BLaER1 treated with 17β-estradiol and CSF1 and Interleukin-3, amounts not matched to agents 10 nM and 100 nM (cell line): Measurements from ENCODE around the gene FAM204A.

ENCODE experiments used
- H3K27ac ChIP-seq, 11 experiments: shearing (Covaris generic); formaldehyde crosslinking; 2 replicates each; pipeline ENCODE4 v1.8.1; 2022
- H3K27me3 ChIP-seq, 11 experiments: shearing (Covaris generic); formaldehyde crosslinking; 2 replicates each; pipeline ENCODE4 v1.8.1; 2022
- H3K36me3 ChIP-seq, 11 experiments: shearing (Covaris generic); formaldehyde crosslinking; 2 replicates each; pipeline ENCODE4 v1.8.1; 2022
- H3K4me1 ChIP-seq, 10 experiments: shearing (Covaris generic); formaldehyde crosslinking; 2 replicates each; pipeline ENCODE4 v1.8.1; 2022
- H3K4me2 ChIP-seq, 11 experiments: shearing (Covaris generic); formaldehyde crosslinking; 2 replicates each; pipeline ENCODE4 v1.8.1; 2022
- H3K4me3 ChIP-seq, 10 experiments: shearing (Covaris generic); formaldehyde crosslinking; 2 replicates each; pipeline ENCODE4 v1.8.1; 2022
- H3K9ac ChIP-seq, 11 experiments: shearing (Covaris generic); formaldehyde crosslinking; 2 replicates each; pipeline ENCODE4 v1.8.1; 2022
- H3K9me3 ChIP-seq, 11 experiments: shearing (Covaris generic); formaldehyde crosslinking; replicated peaks in 1 of 11; 2 replicates each; pipeline ENCODE4 v1.8.1; 2022
- H4K20me1 ChIP-seq, 11 experiments: shearing (Covaris generic); formaldehyde crosslinking; 2 replicates each; pipeline ENCODE4 v1.8.1; 2022
- Cebpa-rat ChIP-seq, 11 experiments: shearing (Covaris generic); IDR thresholded peaks; 2 replicates each; pipeline ENCODE4 v1.8.1; 2022

FAM204A gene

GRCh38 chr10:118341791-118342637 lies at the start of gene FAM204A:
Gene FAM204A (minus strand): TSS chr10:118342324. CDS start chr10:118336415, 5,909 bp downstream.
- TF ChIP-seq Cebpa-rat (IDR thresholded peaks at IDR 0.05), result no peak
- H3K4me3 ChIP-seq, result peak within 1 kb of the TSS; percentile 82 to 100 (median 96)
- no peaks in the 10 kb centered on the region for H3K9me3 ChIP-seq
- peaks cover 21 to 41% (median 28%) of the 10 kb centered on the region in 10 experiments for H3K4me1 ChIP-seq
- H3K4me2 ChIP-seq, result peak within 1 kb of the TSS; percentile 76 to 95 (median 88)
- H3K27me3 ChIP-seq, result no peaks in the 10 kb centered on the region
- peaks cover 6 to 35% (median 28%) of the 10 kb centered on the region in 11 experiments; a peak in 15 of 22 replicates for H4K20me1 ChIP-seq
- H3K9ac ChIP-seq, result peak within 1 kb of the TSS; percentile 87 to 95 (median 89)
- peak within 1 kb of the TSS; percentile 84 to 92 (median 90) for H3K27ac ChIP-seq
- peaks cover 17 to 34% (median 23%) of the 10 kb centered on the region in 11 experiments; a peak in 20 of 22 replicates for H3K36me3 ChIP-seq

GRCh38 chr10:118383699-118384098 lies 41.6 kb upstream of the FAM204A start:
- Histone ChIP-seq H3K9me3 (peaks cover 5 to 9% (median 8%) of the 10 kb centered on the region in 11 experiments; a peak in 19 of 22 replicates), H3K36me3 (no peaks in the 10 kb centered on the region), H3K27me3 (no peaks in the 10 kb centered on the region), H3K9ac (no peak overlapping the region), H3K4me3 (no peak overlapping the region), H3K4me1 (peaks cover 0 to 16% (median 0%) of the 10 kb centered on the region in 10 experiments; a peak in 3 of 20 replicates), H4K20me1 (no peaks in the 10 kb centered on the region), H3K4me2 (no peak overlapping the region), H3K27ac (no peak overlapping the region)
- no peak for TF ChIP-seq Cebpa-rat (IDR thresholded peaks at IDR 0.05)

- no peak overlapping the region for H3K9ac ChIP-seq
- H3K4me1 ChIP-seq, result peaks cover 0 to 16% (median 0%) of the 10 kb centered on the region in 10 experiments; a peak in 3 of 20 replicates
- no peak overlapping the region for H3K4me2 ChIP-seq
- H3K4me3 ChIP-seq, result no peak overlapping the region
- no peaks in the 10 kb centered on the region for H3K27me3 ChIP-seq
- no peak overlapping the region for H3K27ac ChIP-seq
- no peaks in the 10 kb centered on the region for H3K36me3 ChIP-seq
- H3K9me3 ChIP-seq, result peaks cover 0 to 4% (median 2%) of the 10 kb centered on the region in 11 experiments; a peak in 15 of 22 replicates
- TF ChIP-seq Cebpa-rat (IDR thresholded peaks at IDR 0.05), result peak in 3 of 11 experiments; percentile 18 to 46 (median 21); a peak in 3 of 22 replicates
- H4K20me1 ChIP-seq, result no peaks in the 10 kb centered on the region
These were observed 41.1 kb upstream of the FAM204A start for GRCh38 chr10:118383063-118383689.

- no peak overlapping the region for H3K9ac ChIP-seq
- H3K27ac ChIP-seq, result no peak overlapping the region
- TF ChIP-seq Cebpa-rat (IDR thresholded peaks at IDR 0.05), result no peak
- no peaks in the 10 kb centered on the region for H3K9me3 ChIP-seq
- H4K20me1 ChIP-seq, result no peaks in the 10 kb centered on the region
- no peak overlapping the region for H3K4me2 ChIP-seq
- no peak overlapping the region for H3K4me3 ChIP-seq
- H3K36me3 ChIP-seq, result no peaks in the 10 kb centered on the region
- no peaks in the 10 kb centered on the region for H3K27me3 ChIP-seq
- no peaks in the 10 kb centered on the region for H3K4me1 ChIP-seq
These were observed 32.3 kb upstream of the FAM204A start for GRCh38 chr10:118374404-118374803.

- no peaks in the 10 kb centered on the region for H3K36me3 ChIP-seq
- H4K20me1 ChIP-seq, result no peaks in the 10 kb centered on the region
- no peaks in the 10 kb centered on the region for H3K9me3 ChIP-seq
- H3K4me1 ChIP-seq, result no peaks in the 10 kb centered on the region
- no peak overlapping the region for H3K4me2 ChIP-seq
- H3K4me3 ChIP-seq, result no peak overlapping the region
- H3K27me3 ChIP-seq, result no peaks in the 10 kb centered on the region
- no peak overlapping the region for H3K27ac ChIP-seq
- no peak overlapping the region for H3K9ac ChIP-seq
- TF ChIP-seq Cebpa-rat (IDR thresholded peaks at IDR 0.05), result no peak
These were observed 31.7 kb upstream of the FAM204A start for GRCh38 chr10:118373786-118374185.

GRCh38 chr10:118370499-118370898 lies 28.4 kb upstream of the FAM204A start:
- no peak overlapping the region for H3K9ac ChIP-seq
- no peak overlapping the region for H3K4me2 ChIP-seq
- no peaks in the 10 kb centered on the region for H3K36me3 ChIP-seq
- H3K4me1 ChIP-seq, result no peaks in the 10 kb centered on the region
- no peaks in the 10 kb centered on the region for H3K27me3 ChIP-seq
- no peak overlapping the region for H3K27ac ChIP-seq
- H3K9me3 ChIP-seq, result peaks cover 12 to 17% (median 16%) of the 10 kb centered on the region in 11 experiments
- no peak overlapping the region for H3K4me3 ChIP-seq
- TF ChIP-seq Cebpa-rat (IDR thresholded peaks at IDR 0.05), result no peak
- H4K20me1 ChIP-seq, result no peaks in the 10 kb centered on the region

GRCh38 chr10:118369641-118370205 lies 27.6 kb upstream of the FAM204A start:
- H3K27ac ChIP-seq, result no peak overlapping the region

GRCh38 chr10:118365702-118366101 lies 23.6 kb upstream of the FAM204A start:
- H3K36me3 ChIP-seq, result no peaks in the 10 kb centered on the region
- H3K27me3 ChIP-seq, result no peaks in the 10 kb centered on the region
- peaks cover 22 to 33% (median 27%) of the 10 kb centered on the region in 11 experiments for H3K9me3 ChIP-seq
- H3K4me2 ChIP-seq, result no peak overlapping the region
- no peak for TF ChIP-seq Cebpa-rat (IDR thresholded peaks at IDR 0.05)
- H3K9ac ChIP-seq, result no peak overlapping the region
- no peak overlapping the region for H3K4me3 ChIP-seq
- no peaks in the 10 kb centered on the region for H4K20me1 ChIP-seq
- H3K27ac ChIP-seq, result no peak overlapping the region
- H3K4me1 ChIP-seq, result no peaks in the 10 kb centered on the region

More at GRCh38 chr10:118369641-118370205, 27.6 kb upstream of the FAM204A start:
- Histone ChIP-seq H4K20me1 (no peaks in the 10 kb centered on the region), H3K9ac (no peak overlapping the region), H3K9me3 (peaks cover 20 to 25% (median 24%) of the 10 kb centered on the region in 11 experiments), H3K4me2 (no peak overlapping the region), H3K4me1 (no peaks in the 10 kb centered on the region), H3K36me3 (no peaks in the 10 kb centered on the region), H3K27me3 (no peaks in the 10 kb centered on the region), H3K4me3 (no peak overlapping the region)
- peak in 2 of 11 experiments; percentile 46 to 61; a peak in 3 of 22 replicates for TF ChIP-seq Cebpa-rat (IDR thresholded peaks at IDR 0.05)

- Histone ChIP-seq H3K27ac (no peak overlapping the region), H3K36me3 (no peaks in the 10 kb centered on the region), H4K20me1 (no peaks in the 10 kb centered on the region), H3K9me3 (peaks cover 22 to 32% (median 26%) of the 10 kb centered on the region in 11 experiments), H3K4me1 (no peaks in the 10 kb centered on the region), H3K4me3 (no peak overlapping the region), H3K9ac (no peak overlapping the region), H3K4me2 (no peak overlapping the region), H3K27me3 (no peaks in the 10 kb centered on the region)
- no peak for TF ChIP-seq Cebpa-rat (IDR thresholded peaks at IDR 0.05)
These were observed 20.0 kb upstream of the FAM204A start for GRCh38 chr10:118362103-118362502.
